Frontal cortex (tissue), 4 donors: ENCODE data around the gene TMEM98. TPM values are rescaled to one million over a fixed set of nuclear protein-coding genes. Genes with fewer than 3 reads are reported as not detected.
"Not testable (repeated sequence)": the region's sequence is repeated elsewhere in the genome, so short reads cannot be mapped to it uniquely, and the experiment has no call there.

Experiments
- DNase-seq, 2 donors: peaks; one replicate each; pipeline ENCODE4 v3.0.0; 2012; ENCODE audit warnings: low spot score in 2 of 2
- FAIRE-seq: peaks from 2 replicates; lab custom pipeline; 2012; peaks lifted over from hg19 to GRCh38; lab: Jason Lieb, UNC
- total RNA-seq: library from RNA; depleted of rRNA; stranded (reverse); fragments of >200 nt; gene quantifications from one replicate; pipeline ENCODE4 v1.2.3, GENCODE V29; 2014
- donor health status: control.
- donor health status: control.
- donor health status: control.

Gene TMEM98
- 37.9 TPM for total RNA-seq

- FAIRE-seq = no peak
- peak; percentile 53 to 82 for DNase-seq
Observed at GRCh38 chr17:32927724-32928585, at the start of gene TMEM98. Gene TMEM98, plus strand, starts transcription at chr17:32928153. Its CDS starts 3,376 bp downstream, at chr17:32931529.

- FAIRE-seq = no peak
- no peak for DNase-seq
Observed at GRCh38 chr17:32878211-32878610, 49.7 kb upstream of the TMEM98 start.

GRCh38 chr17:32879134-32879533 is 48.8 kb upstream of the TMEM98 start:
- FAIRE-seq (no peak), DNase-seq (no peak)

GRCh38 chr17:32880671-32881453 is 47.1 kb upstream of the TMEM98 start:
- FAIRE-seq (no peak), DNase-seq (no peak)

- DNase-seq (no peak), FAIRE-seq (no peak)
Observed at GRCh38 chr17:32882029-32882428, 45.9 kb upstream of the TMEM98 start.

DNA sequence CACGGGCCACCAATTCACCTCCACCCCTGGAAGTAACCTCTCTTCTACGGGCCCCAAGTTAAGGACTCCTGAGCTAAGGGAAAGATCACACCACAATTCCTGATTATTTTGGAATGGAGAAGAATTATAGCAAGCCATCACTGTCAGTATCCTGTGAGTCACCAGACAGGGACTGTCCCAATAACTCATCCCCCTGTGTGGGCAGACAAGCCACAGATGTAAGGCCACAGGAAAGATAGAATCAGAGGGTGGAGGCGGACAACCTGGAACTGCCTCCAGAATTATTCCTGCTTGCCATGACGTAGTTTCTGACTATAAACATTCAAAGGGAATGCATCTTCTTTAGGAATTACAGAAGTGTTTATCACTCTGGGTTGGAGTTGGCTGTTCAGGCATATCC is 45.2 kb upstream of the TMEM98 start:
- no peak for DNase-seq
- no peak for FAIRE-seq

DNA sequence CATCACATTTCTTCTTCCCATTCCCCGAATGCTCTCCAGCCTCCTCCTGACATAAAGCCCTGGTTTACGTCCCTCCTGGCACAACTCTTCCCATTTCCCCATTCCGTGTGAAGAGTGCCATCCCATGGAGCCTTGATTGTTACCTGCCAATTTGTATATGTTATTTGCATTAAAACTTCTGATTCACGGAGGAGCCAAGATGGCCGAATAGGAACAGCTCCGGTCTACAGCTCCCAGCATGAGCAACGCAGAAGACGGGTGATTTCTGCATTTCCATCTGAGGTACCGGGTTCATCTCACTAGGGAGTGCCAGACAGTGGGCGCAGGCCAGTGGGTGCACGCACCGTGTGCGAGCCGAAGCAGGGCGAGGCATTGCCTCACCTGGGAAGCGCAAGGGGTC is 41.0 kb upstream of the TMEM98 start:
- FAIRE-seq, DNase-seq: not testable (repeated sequence)

DNA sequence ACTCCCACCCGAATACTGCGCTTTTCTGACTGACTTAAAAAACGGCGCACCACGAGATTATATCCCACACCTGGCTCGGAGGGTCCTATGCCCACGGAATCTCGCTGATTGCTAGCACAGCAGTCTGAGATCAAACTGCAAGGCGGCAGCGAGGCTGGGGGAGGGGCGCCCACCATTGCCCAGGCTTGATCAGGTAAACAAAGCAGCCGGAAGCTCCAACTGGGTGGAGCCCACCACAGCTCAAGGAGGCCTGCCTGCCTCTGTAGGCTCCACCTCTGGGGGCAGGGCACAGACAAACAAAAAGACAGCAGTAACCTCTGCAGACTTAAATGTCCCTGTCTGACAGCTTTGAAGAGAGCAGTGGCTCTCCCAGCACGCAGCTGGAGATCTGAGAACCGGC is 40.5 kb upstream of the TMEM98 start:
- not testable (repeated sequence) for FAIRE-seq, DNase-seq

DNA sequence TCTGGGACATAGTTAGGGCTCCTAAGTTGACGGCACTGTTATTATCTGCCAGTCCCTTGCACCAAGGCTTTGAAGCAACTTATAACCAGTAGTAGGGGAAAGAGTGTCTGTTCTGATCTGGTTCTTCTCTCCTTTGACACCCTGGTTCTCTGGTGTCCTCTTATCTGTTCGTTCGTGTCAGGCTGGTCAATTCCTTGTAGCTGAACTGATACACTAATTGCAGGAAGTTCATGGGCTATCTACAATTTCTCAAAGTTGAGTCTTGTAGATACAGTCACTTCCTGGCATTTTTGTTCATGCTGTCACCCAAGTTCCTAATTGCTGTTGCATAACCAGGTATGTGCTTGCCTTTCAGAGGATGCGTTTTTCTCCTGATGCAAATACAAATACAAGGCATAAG is 33.7 kb upstream of the TMEM98 start:
- FAIRE-seq (no peak), DNase-seq (no peak)

DNA sequence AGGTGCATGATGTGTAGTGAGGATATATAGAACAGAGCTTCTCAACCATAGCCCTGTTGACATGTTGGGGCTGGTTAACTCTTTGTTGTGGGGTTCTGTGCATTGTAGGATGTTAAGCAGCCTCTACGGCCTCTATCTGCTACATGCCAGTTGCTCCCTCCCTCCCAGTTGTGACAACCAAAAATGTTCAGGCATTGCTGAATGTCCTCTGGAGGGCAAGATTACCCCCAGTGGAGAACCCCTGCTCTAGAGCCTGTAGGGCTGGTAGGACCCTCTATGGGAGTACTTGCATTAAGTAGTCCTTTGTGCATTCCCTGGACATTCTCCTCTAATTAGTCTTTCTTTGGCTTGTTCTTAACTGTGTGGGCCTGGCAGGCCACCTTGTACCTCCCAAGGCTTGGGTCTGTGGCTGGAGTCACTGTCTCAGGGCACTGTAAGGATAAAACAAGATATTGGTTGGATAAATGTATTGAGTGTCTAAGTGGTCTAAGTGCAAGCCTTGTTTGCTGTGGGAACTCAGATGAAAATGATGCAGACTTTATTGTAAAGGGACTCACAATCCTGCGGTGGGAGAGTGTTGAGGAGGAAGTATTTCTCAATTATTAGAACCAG is 31.2 kb upstream of the TMEM98 start:
- FAIRE-seq (no peak), DNase-seq (no peak)

DNA sequence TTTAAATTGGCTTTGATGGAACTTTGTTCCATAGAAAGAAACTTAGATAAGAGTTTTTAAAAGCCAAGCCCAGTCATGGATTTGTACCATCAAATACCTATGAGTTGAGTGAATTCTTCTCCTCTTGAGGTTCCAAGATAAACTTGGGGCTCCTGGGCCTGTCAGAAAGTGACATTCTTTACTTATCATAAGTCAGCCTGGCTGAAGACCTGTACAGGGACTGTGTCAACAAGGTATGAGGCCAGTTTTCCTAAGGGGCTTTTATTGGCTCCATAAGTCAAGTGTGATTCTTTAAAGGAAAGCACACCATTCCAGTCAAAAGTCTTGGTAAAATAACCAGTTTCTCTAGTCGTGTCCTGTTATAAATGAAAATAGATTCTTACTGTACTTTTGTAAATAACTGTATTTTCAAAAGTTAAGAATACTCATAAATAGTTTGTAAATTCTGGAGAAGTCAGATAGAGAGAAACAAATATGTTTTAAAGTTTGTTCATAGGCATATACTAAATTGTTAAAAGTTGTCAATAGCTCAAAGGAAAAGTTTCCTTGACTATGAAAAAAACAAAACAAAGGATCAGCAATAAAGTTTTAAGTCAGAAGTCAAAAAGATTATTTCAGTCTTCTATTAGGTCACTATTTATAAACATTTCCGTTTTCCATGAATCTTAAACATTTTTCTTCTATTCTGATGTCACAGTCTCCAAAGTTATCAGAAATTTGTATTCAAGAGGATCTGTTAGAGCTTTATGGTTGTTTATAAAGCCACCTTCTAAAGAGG is 28.5 kb upstream of the TMEM98 start:
- FAIRE-seq (no peak), DNase-seq (no peak)

DNA sequence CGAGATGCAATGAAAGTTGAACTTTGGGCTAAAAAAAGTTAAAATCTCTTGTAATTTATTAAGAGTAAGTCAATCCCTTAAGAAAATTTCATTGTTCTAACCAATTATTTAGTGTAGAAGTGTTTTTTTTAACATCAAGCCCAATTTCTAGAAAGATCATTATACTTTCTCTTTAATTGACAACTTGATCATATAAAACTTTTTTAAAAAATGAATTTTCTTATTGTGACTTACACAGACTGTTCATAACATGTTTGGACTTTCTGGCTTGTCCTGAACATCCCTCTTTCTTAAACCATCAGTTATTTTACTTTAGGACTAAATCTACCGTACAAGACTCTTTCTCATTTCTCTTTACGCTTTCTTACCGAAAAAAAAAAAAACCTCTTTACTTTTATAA is 26.2 kb upstream of the TMEM98 start:
- FAIRE-seq (no peak), DNase-seq (no peak)

- no peak for FAIRE-seq
- DNase-seq = no peak
Observed at GRCh38 chr17:32903774-32904673, 23.9 kb upstream of the TMEM98 start.

GRCh38 chr17:32904891-32905290 is 23.1 kb upstream of the TMEM98 start:
- no peak for FAIRE-seq
- DNase-seq = no peak

DNA sequence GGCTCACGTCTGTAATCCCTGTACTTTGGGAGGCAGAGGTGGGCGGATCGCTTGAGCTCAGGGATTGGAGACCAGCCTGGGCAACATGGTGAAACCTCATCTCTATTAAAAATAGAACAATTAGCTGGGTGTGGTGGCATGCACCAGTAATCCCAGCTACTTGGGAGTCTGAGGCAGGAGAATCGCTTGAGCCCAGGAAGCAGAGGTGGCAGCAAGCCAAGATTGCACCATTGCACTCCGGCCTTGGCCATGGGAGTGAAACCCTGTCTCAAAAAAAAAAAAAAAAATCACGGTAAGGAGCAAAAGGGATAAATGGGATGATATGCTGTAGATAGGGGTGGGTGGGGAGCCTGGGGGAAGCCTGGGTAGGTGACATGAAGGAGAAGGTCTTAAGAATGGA is 20.4 kb upstream of the TMEM98 start:
- DNase-seq (no peak), FAIRE-seq (no peak)

DNA sequence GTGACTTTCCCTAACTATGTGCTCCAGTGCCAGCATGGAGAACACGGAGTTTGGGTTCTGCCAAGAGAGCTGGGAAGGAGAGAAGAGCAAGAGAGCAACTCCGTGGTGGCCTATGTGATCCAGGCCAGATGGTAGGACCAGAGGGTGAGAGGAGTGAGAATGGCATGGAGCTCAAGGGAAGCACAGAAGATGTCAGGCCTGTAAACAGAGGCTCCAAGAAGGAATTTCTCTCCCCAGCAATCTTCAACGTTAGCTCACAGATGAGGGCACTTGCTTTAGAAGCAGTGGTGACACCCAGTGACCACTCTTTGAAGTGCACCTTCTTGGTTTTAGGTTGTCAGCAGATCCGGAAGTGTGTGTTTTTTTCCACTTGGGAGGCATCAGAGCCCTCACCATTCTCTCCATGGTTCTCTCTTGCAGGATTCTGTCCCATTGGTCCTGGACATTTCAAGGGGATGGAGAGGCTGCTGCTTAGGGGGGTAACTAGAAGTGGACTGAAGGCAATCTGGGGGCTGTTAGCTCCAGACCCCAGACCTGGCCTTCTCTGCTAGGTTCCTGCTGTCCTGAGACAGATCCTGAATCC is 18.1 kb upstream of the TMEM98 start:
- FAIRE-seq (no peak), DNase-seq (peak; percentile 51 to 67)

DNA sequence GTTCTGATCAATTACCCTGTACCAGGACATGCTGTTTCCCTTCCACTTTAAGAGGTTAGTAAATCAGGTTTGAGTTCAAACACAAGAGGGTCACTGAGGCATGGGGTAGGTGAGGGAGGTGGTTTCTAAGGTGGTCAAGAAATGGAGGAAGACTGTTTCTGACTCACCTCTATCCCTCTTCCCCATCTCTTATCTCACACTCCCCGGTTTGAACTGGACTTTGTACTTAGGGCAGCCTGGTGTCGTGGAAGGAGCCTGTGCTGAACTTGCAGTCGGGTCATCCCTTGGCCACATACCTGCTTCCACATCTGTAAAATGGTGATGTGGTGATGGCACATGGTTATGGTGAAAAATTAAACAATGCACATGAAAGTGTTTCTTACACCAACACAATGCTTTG is 17.2 kb upstream of the TMEM98 start:
- FAIRE-seq = no peak

DNA sequence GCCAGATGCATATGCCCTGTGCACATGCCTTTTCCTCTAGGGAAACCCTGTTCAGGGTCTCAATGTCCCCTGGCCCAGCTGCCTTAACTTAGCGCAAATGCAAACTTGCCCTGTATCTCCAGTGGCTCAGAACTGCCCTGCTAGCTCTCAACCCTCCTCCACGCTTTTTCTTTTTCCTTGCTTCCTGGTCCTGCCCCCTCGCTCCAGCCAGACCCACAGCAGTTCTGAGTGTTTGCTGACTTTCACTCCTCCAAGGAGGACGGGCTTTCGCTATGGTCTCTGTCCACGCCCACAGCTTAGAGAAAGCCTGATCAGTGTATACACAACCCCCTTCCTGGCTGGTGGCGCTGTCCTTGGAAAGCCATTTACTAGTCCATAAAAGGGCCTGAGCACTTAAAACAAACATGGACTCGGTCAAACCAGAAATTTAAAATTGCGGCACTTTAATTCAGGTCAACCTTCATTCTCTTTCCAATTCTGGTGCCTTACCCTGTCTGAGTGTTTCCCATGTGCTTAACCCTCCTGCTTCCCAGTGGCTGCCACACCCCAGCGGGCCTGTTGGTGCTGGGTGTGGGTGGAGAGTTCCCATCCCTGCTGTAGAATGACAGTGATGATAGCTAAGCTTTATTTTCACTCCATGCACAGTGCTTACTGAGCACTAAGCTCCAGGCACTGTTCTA is 15.6 kb upstream of the TMEM98 start:
- no peak for FAIRE-seq
- no peak for DNase-seq

More for the DNA sequence above, 17.2 kb upstream of the TMEM98 start:
- DNase-seq = no peak
